OCI-LY7 (cell line): ENCODE measurements around the gene TP73.

Experiments used
- EZH2phosphoT487 ChIP-seq: fragments of 200-600 bp; sonication (generic); IDR thresholded peaks from 2 replicates; pipeline ENCODE4 v1.6.1; 2018; ENCODE audit warnings: low read depth, borderline replicate concordance, mild to moderate bottlenecking, mixed run types, antibody characterized with exemption, low read length, moderate library complexity, mixed read lengths
- TF ChIP-seq, protein P1 (sequence below): fragments of 200-600 bp; sonication (generic); conservative IDR thresholded peaks from 2 replicates; pipeline ENCODE4 v1.5.1; 2014; ENCODE audit warnings: mild to moderate bottlenecking, antibody characterized with exemption, low read length, moderate library complexity, mixed read lengths

DNA sequence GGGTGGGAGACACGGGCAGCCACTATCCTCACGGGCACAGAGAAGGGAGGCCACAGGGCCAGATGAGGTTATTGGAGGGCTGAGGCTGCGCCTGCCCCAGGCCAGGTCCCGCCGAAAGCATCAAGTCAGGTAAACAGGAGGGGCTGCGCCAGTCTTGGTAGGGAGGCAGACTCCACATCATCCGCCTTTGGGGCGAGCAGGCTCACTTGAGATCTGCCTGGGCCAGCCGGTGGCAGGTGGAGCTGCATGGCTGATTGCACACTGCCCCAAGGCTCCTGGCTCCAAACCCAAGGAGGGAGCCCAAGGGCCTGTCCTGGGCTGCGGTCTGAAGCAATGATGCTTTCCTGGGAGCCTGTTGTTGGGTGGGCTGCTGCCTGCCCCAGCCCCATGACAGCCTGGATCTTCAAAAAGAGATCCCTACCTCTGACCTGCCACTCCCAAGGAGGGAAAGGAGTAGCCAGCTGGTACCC is 124.8 kb downstream of the TP73 start:
- TF ChIP-seq, protein P1, sequence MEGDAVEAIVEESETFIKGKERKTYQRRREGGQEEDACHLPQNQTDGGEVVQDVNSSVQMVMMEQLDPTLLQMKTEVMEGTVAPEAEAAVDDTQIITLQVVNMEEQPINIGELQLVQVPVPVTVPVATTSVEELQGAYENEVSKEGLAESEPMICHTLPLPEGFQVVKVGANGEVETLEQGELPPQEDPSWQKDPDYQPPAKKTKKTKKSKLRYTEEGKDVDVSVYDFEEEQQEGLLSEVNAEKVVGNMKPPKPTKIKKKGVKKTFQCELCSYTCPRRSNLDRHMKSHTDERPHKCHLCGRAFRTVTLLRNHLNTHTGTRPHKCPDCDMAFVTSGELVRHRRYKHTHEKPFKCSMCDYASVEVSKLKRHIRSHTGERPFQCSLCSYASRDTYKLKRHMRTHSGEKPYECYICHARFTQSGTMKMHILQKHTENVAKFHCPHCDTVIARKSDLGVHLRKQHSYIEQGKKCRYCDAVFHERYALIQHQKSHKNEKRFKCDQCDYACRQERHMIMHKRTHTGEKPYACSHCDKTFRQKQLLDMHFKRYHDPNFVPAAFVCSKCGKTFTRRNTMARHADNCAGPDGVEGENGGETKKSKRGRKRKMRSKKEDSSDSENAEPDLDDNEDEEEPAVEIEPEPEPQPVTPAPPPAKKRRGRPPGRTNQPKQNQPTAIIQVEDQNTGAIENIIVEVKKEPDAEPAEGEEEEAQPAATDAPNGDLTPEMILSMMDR, result no peak
- TF ChIP-seq EZH2phosphoT487, result no peak
